Hematopoietic multipotent progenitor cell treated with erythropoietin and hydrocortisone succinate and interleukin-3 and kit ligand, for 17 days (in vitro differentiated cells): Measurements from ENCODE around the gene CNTN5.

Experiments used
- DNase-seq: peaks from one replicate; pipeline ENCODE4 v3.0.0-alpha.2; 2015; ENCODE audit warnings: low spot score

Gene CNTN5

DNA sequence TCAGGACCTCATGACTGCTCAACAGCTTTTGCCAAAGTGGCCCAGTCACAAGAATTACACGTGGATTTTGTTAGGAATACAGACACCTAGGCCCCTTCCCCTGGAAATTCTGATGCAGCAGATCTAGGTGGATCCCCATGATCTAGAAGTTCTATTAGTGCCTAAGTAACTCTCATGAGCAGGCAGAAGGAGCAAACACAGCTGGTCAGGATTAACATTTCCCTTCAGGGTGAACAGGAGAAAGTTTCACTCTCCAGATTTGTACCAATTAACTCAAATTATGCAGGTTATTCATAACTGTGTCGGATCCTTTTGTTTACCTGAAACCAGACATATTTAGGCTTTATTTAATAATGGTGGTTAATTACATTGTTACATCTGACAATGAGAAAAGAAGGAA, 1072.9 kb downstream of the CNTN5 start:
- DNase-seq, result no peak

DNA sequence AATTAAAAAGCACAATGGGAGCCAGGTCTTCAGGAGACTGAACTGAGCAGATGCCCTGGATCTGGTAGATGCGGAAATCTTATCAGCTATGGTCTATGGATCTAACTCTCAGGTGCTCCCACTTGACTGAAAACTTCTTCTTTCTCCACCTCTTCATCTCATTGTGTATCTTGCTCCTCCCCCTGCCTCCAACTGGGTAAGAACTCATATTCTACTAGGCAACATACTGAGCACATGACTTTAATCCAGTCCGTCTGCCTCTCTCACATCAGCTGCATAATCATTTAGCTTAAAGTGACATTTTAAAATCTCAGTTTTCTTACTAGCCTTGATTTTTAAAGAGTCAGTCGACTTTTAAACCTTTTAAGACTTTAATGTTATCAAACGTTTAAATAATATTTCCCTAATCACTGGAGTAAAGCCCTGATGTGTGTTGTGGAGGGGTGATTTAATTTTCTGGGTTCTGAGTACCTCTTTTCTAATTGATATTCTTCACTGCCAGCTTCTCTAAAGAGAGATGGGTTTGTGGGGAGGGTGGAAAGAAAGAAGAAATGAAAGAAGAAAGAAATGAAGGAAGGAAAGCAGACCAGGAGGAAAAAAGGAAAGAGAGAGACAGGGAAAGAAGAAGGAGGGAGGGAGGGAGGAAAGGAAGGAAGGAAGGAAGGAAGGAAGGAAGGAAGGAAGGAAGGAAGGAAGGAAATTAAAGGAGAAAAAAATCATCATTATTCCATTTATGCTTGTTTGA, 1073.5 kb downstream of the CNTN5 start:
- no peak for DNase-seq

DNA sequence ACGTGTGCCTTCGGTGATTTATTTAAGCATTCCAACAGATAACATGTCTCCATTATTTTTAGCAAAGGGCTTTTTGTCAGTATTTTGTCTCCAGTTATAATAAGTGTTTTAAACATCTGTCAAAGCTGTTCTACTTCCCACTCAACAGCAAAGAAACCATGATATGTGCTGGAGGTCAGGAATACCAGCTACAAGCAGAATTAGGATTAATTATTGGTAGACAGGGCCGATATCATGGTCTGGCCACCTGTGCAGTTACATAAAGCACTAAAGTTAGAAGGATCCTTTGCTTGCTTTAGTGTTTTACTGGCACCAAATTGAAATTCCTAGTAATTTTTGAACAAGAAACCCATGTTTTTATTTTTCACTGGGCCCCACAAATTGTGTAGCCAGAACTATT, 1075.1 kb downstream of the CNTN5 start:
- no peak for DNase-seq

DNA sequence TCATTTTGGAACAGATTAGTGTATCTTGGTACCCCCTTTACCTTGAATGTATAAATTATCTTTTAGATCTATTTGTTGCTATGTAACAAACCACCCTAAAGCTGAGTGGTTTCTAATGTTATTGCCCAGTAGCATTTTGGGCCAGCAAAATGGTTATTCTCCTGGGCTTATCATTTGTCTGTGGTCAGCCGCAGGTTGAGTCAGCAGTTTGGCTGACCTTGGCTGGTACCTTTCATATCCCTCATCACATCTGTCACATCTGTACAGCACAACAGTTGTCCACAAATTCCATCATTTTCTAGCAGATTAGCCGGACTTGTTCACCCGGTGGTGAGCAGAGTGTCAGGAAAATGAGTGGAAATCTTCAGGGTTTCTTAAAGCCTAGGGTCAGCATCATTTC, 1077.8 kb downstream of the CNTN5 start:
- no peak for DNase-seq

DNA sequence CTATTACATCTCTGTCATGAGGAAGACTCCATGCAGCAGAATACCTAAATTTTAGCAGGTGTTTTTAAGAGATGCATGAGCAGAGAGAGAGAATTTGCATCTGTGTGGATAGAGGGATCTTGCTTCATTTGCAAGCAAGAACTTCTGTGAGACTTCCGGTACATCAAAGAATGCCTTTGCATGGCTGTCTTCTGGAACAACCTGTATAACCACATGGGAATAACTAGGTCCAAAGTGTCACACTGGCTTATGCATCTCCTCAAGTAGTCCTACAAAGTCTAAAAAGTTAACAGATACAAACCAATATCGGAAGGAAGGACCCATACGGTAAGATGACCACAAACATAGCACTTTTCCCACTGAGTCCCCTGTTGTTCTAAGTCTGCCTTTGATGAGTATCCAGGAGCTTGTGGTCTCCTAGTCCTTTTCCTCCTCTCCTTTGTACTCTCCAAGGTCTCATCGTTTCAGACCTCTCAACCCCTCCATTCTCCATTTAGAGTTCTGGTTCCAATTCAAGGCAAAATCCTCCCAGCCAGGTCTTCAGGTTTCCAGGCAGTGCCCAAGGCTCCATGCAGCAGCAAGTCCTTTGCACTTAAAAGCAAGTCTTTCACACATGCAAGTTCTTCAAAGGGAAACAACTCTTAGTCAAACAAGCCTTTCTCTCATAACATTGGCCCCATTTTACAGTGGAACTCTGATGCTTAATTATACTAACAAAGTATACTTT, 1084.7 kb downstream of the CNTN5 start:
- no peak for DNase-seq

DNA sequence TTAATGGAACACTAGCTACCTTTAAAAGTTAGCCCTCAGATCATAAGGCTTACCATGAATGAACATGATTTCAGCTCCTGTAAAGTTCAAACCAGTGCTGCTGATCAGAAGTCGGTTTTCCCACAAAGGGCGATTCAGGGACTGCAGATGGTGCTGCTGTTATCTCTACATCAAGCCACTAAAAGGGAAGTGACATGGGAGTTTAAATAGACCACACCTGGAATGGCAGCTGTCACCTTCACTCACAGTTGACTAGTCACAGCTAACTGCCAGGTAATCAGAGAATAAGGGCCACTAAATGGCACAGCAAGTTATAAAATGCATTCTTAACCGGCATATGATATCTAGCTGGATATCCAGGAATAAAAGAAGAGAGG, 1085.2 kb downstream of the CNTN5 start:
- no peak for DNase-seq

DNA sequence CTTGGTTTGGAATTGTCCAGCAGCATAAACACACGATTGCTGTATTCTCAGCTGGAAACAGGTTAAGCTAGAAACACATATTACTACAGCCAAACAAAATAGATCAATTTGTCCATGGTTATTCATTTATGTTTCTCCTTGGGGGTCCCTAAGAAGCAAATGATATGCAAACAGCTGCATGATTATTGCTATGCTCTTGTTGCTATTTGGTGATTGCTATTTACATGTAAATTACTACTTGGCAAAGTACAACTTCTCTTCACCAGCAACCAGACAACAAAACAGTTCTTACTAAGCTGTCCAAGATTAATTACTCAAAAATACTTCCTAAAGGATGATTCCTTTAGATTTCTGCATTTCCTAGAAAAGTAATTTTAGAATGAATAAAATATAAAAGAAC, 1098.4 kb downstream of the CNTN5 start:
- no peak for DNase-seq

DNA sequence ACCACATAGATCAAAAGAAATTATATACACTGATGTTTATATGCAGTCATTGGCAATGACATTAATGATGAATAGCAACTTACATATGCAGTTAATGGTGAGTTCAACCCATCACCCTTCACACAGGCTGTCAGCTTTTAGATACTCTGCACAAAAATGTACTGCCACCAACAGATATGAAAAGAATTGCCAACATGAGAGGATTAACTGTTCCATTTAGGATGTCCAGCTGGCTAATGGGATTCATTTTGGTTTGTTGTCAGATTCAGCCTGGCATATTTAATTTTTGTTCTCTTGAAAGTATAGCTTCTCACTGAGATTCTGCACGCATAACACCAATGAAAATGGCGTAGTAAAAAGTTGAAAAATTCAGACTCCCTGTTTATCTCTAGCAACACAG, 1112.4 kb downstream of the CNTN5 start:
- DNase-seq, result no peak

DNA sequence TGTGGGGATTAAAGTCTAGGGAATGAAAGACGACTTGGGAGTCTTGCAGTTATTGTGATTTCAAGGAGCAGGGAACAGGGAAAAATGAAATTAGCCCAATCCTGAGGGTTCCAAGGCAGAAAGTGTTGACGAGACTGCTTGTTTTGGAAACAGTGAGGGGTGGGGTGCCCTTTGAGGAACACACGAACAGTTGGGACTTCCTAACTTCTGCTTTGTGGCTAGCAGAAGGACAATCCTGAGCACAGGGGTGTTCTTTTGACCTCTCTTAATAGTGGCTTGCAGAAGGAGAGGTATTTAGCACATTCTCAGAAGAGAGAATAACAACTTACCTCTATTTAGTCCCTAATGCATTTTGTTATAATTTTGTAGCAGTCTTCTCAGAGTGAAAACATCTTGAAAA, 1120.5 kb downstream of the CNTN5 start:
- no peak for DNase-seq

DNA sequence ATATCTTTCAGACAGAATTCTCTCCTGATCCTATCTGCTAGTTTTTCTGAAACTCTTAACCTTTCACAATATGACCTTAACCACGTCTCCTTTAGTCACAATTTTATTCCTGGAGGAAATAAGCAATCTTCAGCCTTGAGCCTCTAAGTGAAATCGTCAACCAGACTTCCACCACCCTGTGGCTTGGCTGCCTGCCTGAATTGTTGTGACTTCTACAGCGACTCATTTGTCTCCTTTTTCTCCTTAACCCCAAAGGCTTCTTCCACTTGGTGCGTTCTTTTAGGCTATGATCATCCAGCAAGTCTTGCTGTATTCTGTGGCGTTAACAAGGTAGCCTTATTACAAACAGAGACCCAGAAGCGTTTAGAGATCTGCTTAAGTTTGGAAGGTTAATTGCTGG, 1131.2 kb downstream of the CNTN5 start:
- no peak for DNase-seq

DNA sequence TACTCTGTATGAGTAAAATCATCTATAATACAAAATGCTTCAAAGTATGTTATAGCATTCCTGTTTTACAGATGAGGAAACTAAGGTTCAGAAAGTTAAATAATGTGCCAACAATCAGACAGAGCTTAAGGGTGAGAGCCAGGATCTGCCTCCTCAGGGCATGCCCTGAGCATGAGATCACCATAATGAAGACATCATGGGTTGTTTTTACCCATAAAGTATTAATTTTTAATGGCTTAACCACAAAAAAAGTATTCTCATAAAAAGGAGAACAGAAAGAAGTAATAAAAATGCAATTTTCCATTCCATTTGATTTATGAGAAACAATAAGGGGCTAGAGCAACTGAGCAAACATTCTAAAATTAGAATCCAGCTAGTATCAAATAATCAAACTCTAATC, 1132.0 kb downstream of the CNTN5 start:
- no peak for DNase-seq

DNA sequence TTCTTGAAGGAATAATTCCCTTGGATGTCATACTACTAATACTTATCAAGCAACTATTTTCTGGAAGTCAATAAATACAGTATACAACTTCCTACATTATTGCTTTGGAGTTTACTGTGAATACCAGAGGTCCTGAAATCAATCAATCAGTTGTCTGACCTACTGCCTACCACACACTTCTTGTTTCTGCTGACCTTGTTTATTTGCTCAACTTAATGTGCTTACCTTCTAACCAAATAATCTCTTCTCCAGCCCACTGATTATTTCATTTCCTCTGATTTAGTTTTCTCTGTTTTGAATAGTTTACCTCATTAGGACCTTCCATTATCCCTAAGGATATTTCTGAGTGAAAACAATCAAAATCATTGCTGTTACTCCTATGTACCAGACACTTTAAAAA, 1142.7 kb downstream of the CNTN5 start:
- no peak for DNase-seq

DNA sequence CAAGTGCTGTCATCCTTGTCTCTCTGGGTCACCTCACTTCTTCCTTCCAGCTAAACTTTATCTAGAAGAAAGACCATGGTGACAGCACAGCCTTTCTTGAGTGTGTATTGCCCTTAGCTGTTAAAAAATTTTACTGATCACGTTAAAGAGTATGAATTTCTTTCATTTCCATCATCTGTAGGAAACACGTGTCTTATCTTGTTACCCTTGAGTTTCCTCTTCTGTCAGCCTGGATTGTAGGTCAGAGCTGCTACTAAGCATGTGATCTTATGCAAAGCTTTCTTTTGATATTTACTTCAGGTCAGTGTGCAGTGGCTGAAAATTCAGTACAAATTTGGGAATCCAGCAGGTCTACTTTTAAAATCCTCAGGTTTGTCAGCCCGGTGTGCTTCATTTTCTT, 1154.1 kb downstream of the CNTN5 start:
- DNase-seq, result no peak

DNA sequence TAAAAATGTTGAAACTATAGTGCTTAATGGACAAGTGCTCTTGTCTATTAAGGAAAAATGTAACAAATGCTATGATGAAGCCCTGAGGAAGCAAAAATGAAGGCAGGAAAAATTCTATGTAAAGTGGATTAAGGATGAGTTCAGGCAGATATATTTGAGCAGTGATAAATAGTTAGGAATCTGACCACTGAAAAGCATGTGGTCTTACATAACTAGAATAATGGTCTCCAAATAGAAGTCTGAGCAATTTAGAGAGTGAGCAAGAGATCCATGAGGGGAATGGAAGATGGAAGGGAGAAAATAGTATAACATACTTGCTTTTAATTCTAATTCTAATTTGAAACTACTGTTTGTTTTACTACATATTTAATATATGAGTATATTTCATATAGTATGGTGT, 1155.7 kb downstream of the CNTN5 start:
- no peak for DNase-seq

DNA sequence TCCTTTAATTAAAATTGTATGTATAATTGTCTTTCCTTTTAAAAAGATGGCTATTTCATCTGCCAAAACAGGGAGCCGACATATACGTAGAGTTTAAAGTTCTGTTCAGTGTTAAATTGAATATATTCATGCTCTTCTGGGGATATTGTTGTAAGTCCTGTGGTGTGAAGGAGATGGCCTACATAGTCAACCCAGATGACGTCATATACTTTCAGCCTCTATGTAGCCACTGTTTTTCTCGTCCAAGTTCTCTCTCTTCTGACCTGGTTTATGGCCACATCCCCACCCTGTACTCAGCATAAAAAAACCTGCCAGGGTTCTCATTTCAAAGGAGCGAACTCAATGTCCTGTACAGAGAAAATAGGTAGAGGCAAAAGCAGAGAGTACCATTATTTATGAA, 1156.9 kb downstream of the CNTN5 start:
- no peak for DNase-seq

DNA sequence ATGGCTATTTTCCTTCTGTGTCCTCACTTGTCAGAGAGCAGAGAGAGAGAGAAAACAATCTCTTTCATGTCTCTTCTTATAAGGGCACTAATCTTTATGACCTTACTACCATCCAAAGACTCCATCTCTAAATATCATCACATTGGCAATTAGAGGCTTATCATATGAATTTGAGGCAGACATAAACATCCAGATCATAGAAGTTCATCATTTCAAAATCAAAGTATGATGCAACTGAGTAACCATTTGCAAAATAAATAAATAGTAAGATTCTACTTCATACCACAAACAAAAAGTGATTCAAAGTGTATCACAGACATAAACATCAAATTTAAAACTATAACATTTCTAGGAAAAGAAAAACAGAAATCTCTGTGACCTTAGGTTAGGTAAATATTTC, 1161.6 kb downstream of the CNTN5 start:
- no peak for DNase-seq

DNA sequence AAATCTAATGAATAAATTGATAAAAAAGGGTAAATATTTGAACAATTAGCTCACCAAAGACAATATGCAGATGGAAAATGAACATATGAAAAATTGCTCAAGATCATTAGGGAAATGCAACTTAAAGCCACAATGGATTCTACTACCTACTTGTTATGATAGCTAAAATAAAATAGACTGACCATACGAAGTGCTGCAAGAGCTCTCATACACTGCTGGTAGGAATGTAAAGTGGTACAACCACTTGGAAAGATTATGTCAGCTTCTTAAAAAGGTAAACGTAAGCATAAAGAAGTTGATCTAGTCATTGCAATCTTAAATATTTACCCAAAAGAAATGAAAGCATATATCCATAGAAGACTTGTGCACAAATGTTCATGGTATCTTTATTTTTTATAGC, 1162.2 kb downstream of the CNTN5 start:
- no peak for DNase-seq

DNA sequence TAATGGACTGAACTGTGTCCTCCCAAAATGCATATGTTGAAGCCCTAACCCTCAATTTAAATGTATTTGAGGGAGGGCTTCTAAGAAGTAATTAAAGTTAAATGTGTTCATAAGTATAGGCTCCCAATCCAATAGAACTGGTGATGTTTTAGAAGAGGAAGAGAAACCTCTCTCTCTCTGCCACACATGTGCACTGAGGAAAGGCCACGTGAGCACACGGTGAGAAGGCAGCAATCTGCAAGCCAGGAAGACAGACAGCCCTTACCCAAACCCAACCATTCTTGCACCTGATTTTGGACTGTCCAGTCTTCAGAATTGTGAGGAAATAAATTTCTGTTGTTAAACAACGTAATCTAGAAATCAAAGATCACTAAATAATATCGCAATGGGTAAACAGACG, 1164.8 kb downstream of the CNTN5 start:
- DNase-seq, result no peak

DNA sequence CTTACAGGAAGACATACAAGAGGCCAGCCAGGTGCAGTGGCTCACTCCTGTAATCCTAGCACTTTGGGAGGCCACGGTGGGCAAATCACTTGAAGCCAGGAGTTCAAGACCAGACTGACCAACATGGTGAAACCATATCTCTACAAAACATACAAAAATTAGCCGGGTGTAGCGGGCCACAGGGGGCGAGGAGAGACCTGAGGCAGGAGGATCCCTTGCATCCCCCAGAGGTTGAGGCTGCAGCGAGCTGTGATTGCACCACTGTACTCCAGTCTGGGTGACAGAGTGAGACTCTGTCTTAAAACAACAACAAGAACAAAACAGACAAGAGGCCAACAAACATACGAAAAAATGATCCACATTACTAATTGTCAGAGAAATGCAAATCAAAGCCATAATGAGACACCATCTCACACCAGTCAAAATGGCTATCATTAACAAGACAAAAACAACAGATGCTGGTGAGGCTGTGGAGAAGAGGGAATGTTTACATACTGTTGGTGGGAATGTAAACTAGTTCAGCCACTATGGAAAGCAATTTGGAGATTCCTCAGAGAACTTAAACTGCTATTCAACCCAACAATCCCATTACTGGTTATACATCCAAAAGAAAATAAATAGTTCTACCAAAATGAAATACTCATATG, 1167.5 kb downstream of the CNTN5 start:
- DNase-seq, result no peak

DNA sequence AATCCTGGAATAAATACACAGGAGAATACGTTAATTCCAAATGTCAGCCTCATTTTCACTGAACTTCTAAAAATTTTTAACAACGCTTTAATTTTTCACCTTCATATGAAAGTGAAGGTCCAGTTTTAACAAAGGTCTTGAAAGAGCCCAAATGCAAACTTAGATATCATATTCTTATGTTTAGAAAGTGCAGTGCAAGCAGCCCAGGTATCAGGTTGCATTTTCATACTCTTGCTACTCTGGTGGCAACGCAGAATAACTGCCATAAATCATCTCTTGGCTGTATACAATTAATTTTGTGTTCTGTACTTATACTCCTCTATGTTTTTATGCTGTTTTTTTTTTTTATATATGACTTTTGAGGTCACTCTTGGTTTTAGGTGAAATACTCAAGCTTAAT, 1169.6 kb downstream of the CNTN5 start:
- no peak for DNase-seq

DNA sequence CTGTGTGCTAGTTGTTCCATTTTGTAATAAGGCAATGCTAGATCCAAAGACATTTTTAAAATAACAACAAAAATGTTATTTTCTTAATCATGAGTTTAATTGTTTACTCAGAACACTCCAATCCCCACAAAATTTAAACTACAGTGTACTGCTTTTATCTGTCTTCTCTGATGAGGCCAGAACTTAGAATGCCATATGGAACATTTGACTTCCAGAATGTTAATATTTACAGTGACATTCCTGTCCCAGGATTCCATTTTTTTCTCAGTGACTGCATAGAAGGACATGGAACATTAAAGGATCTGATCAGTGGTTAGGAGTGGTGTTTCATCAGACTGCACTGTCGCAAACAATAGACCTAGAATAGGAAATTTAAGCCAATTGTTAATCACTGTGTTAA, 1171.4 kb downstream of the CNTN5 start:
- DNase-seq, result no peak

DNA sequence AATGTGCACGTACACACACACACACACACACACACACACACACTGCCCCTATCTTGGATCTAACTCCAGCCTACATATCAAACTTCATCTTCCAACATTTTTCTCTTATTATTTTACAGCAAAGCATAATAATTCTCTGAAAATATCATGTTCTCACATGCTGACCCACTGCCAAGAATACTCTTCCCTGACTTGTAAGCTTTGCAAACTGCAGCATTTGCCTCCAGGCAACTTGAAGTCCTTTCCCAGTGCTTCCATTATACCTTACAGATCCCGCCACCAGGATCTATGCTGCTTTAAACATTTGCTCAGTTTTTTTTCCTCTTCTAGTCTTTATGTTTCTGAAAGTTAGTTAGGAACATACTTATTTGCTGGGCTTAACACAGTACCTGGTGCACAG, 1183.0 kb downstream of the CNTN5 start:
- DNase-seq, result no peak

DNA sequence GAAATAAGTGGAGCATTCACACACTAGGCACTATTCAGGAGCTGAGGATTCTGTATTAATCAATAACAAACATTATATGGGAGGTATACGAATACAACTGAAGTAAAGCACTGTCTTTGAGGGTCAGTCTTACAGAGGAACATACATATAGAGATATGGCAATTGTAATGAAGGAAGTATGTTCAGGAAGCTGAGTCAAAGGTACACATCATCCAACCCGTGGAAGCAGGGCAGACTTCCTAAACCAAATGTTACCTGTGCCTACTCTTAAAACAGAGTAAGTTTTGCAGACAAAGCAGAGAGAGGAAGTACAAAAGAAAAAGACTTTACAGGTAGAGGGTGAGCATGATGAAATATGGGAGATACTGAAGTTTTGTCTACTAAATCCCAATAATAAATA, 1185.2 kb downstream of the CNTN5 start:
- no peak for DNase-seq

DNA sequence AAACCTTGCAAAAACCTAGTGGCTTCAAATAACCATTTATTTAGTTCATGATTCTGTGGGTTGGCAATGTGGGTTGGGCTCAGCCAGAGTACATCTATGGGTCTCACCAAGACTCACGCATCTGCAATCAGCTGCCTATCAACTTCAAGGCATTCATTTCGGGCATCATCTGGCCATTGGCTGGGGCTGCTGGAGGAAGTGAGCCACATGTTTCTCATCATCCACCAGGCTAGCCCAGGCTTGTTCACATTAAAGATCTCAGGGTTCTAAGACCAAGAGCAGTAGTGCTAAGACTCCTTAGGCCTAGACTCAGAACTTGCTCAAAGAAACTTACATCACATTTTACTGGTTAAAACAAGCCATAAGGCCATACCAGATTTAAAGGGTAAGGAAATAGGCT, 1187.5 kb downstream of the CNTN5 start:
- DNase-seq, result no peak
